MCF 10A (cell line): ENCODE data around the gene PARVB. TPM values are rescaled to one million over a fixed set of nuclear protein-coding genes. Genes with fewer than 3 reads are reported as not detected.

Source experiments
- BruUV-seq: library from RNA; stranded (reverse); fragments of 400-500 nt; replicated peaks from 2 replicates; lab custom pipeline; 2021; lab: Mats Ljungman, UMichigan
- CTCF ChIA-PET: fragments of 300-600 bp; sonication (Branson Sonifier 250); formaldehyde crosslinking; extraction: SDS; loops from one replicate; lab custom pipeline; 2021; ENCODE audit warnings: antibody characterized with exemption, inconsistent platforms; lab: Yijun Ruan, JAX
- POLR2A ChIA-PET: fragments of 300-600, 350-650 bp; sonication (Branson Sonifier 250); formaldehyde crosslinking; extraction: SDS; loops from one replicate; lab custom pipeline; 2020; ENCODE audit warnings: antibody characterized with exemption, inconsistent platforms; lab: Yijun Ruan, JAX
- DNase-seq: peaks from one replicate; pipeline ENCODE4 v3.0.0-alpha.2; 2018; ENCODE audit not compliant: unreplicated experiment
- H3K27ac Mint-ChIP-seq: one replicate; pipeline ENCODE4 v1.8.0; 2022; ENCODE audit warnings: mild to moderate bottlenecking, low read depth, mixed read lengths; ENCODE audit not compliant: unreplicated experiment
- H3K27me3 Mint-ChIP-seq: one replicate; pipeline ENCODE4 v1.8.0; 2022; ENCODE audit warnings: mixed read lengths; ENCODE audit not compliant: insufficient read depth, unreplicated experiment
- H3K36me3 Mint-ChIP-seq: one replicate; pipeline ENCODE4 v1.8.0; 2022; ENCODE audit warnings: mild to moderate bottlenecking, moderate library complexity, mixed read lengths; ENCODE audit not compliant: insufficient read depth, unreplicated experiment
- H3K4me1 Mint-ChIP-seq: one replicate; pipeline ENCODE4 v1.8.0; 2022; ENCODE audit warnings: mixed read lengths; ENCODE audit not compliant: insufficient read depth, unreplicated experiment
- H3K4me3 Mint-ChIP-seq: one replicate; pipeline ENCODE4 v1.8.0; 2022; ENCODE audit warnings: mild to moderate bottlenecking, moderate library complexity, mixed read lengths; ENCODE audit not compliant: unreplicated experiment
- H3K9me3 Mint-ChIP-seq: one replicate; pipeline ENCODE4 v1.8.0; 2022; ENCODE audit warnings: mixed read lengths; ENCODE audit not compliant: unreplicated experiment
- CTCF ChIP-seq: fragments of 200-600 bp; IDR thresholded peaks from one replicate; pipeline ENCODE4 v1.8.0; 2022; ENCODE audit warnings: antibody characterized with exemption, mild to moderate bottlenecking; ENCODE audit not compliant: unreplicated experiment
- intact Hi-C: fragments of 100-400 bp; cut with micrococcal nuclease; formaldehyde crosslinking; loops from 2 replicates; pipeline ENCODE4 v1.14.1; 2022
- total RNA-seq: library from RNA; stranded (reverse); gene quantifications from 2 replicates; pipeline ENCODE4 v1.2.3, GENCODE V29; 2022

PARVB gene
- total RNA-seq, 1 experiment from 2014 or later: 26.0 TPM

- ChIA-PET POLR2A (no interaction called here), CTCF (no interaction called here)
- H3K4me3 Mint-ChIP-seq: no peak overlapping the region
- H3K9me3 Mint-ChIP-seq: no peaks in the 10 kb centered on the region
- H3K27me3 Mint-ChIP-seq: peaks cover 64% of the 10 kb centered on the region
- no peaks in the 10 kb centered on the region for H3K36me3 Mint-ChIP-seq
- TF ChIP-seq CTCF: no peak
- no peak for DNase-seq
- peaks cover 24% of the 10 kb centered on the region for H3K4me1 Mint-ChIP-seq
- H3K27ac Mint-ChIP-seq: no peak overlapping the region
- no TSS peak for BruUV-seq
- intact Hi-C loops: no loop called here
Measured at GRCh38 chr22:44196731-44197131, 172.6 kb downstream of the PARVB start.

- Mint-ChIP-seq H3K9me3 (no peaks in the 10 kb centered on the region), H3K27ac (no peak overlapping the region), H3K27me3 (peaks cover 70% of the 10 kb centered on the region), H3K36me3 (no peaks in the 10 kb centered on the region), H3K4me1 (peaks cover 24% of the 10 kb centered on the region), H3K4me3 (no peak overlapping the region)
- TF ChIP-seq CTCF: no peak
- ChIA-PET CTCF (no interaction called here), POLR2A (no interaction called here)
- intact Hi-C loops: no loop called here
- no TSS peak for BruUV-seq
- DNase-seq: no peak
Measured at GRCh38 chr22:44197271-44197670, 173.2 kb downstream of the PARVB start.

GRCh38 chr22:44199164-44199563, 175.1 kb downstream of the PARVB start:
- Mint-ChIP-seq H3K9me3 (no peaks in the 10 kb centered on the region), H3K4me3 (no peak overlapping the region), H3K4me1 (peaks cover 7% of the 10 kb centered on the region), H3K36me3 (no peaks in the 10 kb centered on the region), H3K27ac (no peak overlapping the region), H3K27me3 (peaks cover 83% of the 10 kb centered on the region)
- no TSS peak for BruUV-seq
- ChIA-PET POLR2A (interaction anchor here (0.7 kb wide), 1 partner anchor 321 kb away, joined by 4 read pairs; no protein-coding TSS in a partner anchor), CTCF (no interaction called here)
- TF ChIP-seq CTCF: no peak
- DNase-seq: no peak
- intact Hi-C loops: no loop called here

- no peak for TF ChIP-seq CTCF
- no peak for DNase-seq
- H3K4me3 Mint-ChIP-seq: no peak overlapping the region
- no peaks in the 10 kb centered on the region for H3K9me3 Mint-ChIP-seq
- CTCF ChIA-PET: no interaction called here
- H3K27me3 Mint-ChIP-seq: peaks cover 81% of the 10 kb centered on the region
- H3K4me1 Mint-ChIP-seq: peaks cover under 1% of the 10 kb centered on the region
- intact Hi-C loops: no loop called here
- no TSS peak for BruUV-seq
- no peak overlapping the region for H3K27ac Mint-ChIP-seq
- H3K36me3 Mint-ChIP-seq: no peaks in the 10 kb centered on the region
- POLR2A ChIA-PET: no interaction called here
Measured at GRCh38 chr22:44199866-44200265, 175.8 kb downstream of the PARVB start.
